ENCODE data around the gene APC2. TPM values are rescaled to one million over a fixed set of nuclear protein-coding genes. Genes with fewer than 3 reads are reported as not detected.
A peak's percentile ranks its signal among the peaks of the same experiment; 100 is the strongest.

Gene APC2
- total RNA-seq, 1 experiment from 2014 or later = 0.68 TPM

- H3K4me3 Mint-ChIP-seq = no peak overlapping the region
- WGBS (ENCODE audit: extremely low coverage, insufficient read length, low lambda C conversion rate) = no CpG with 5 or more reads among the region's 39 CpGs
These were observed 47.0 kb downstream of the APC2 start for GRCh38 chr19:1496714-1497577.

More at GRCh38 chr19:1496714-1497577, 47.0 kb downstream of the APC2 start:
- no peak overlapping the region for H2BK15ac ChIP-seq (ENCODE audit: low read depth, low read length)
- H2BK5ac ChIP-seq (ENCODE audit: insufficient read length, low read length) = no peak overlapping the region
- peak overlapping the region in 1 of 3 experiments; percentile 94; a peak in 1 of 7 replicates for H3K27ac Mint-ChIP-seq
- no peaks in the 10 kb centered on the region for H4K20me1 ChIP-seq (ENCODE audit: control insufficient read depth, insufficient read depth, insufficient read length)
- no peak overlapping the region for H2AK5ac ChIP-seq (ENCODE audit: insufficient read length, low read length)
- no peak overlapping the region for H4K8ac ChIP-seq (replicated peaks; ENCODE audit: insufficient read length, low read depth, low read length)
- no peaks in the 10 kb centered on the region for H3K79me1 ChIP-seq (ENCODE audit: insufficient read depth, low read depth, low read length, poor library complexity, severe bottlenecking)
- TF ChIP-seq CTCF (conservative IDR thresholded peaks at IDR 0.05) = no peak
- no peak overlapping the region for H2AFZ ChIP-seq (ENCODE audit: low read length)
- no peak overlapping the region for H3T11ph ChIP-seq (ENCODE audit: low read length)
- no peak overlapping the region; the same call in 1 of the 2 replicates for H3K14ac ChIP-seq (ENCODE audit: insufficient read depth, low read length)
- no peak overlapping the region for H4K5ac ChIP-seq (ENCODE audit: insufficient read length, low read depth, low read length)
- no peak for DNase-seq
- H2BK20ac ChIP-seq (ENCODE audit: low read depth, low read length, poor library complexity, severe bottlenecking) = no peak overlapping the region
- H3K4me2 ChIP-seq (ENCODE audit: insufficient read depth, insufficient read length, low read length) = no peak overlapping the region
- H3K27me3 ChIP-seq (ENCODE audit: insufficient read depth, low read length) = no peaks in the 10 kb centered on the region
- no peak overlapping the region for H2BK120ac ChIP-seq (ENCODE audit: low read depth, low read length, poor library complexity, severe bottlenecking)
- no peak overlapping the region for H3K27ac ChIP-seq (ENCODE audit: insufficient read length, low read depth, low read length)
- H3K9me3 ChIP-seq (ENCODE audit: control insufficient read depth, low read depth, low read length) = no peaks in the 10 kb centered on the region
- no peak overlapping the region for H2BK12ac ChIP-seq (ENCODE audit: insufficient read length, low read depth, low read length)
- peaks cover 69% of the 10 kb centered on the region for H3K27me3 Mint-ChIP-seq (ENCODE audit: low read depth)
- no peaks in the 10 kb centered on the region for H3K23me2 ChIP-seq (ENCODE audit: insufficient read length, low read depth, low read length, poor library complexity, severe bottlenecking)
- H3K9me3 Mint-ChIP-seq = peaks cover 7 to 16% of the 10 kb centered on the region in 2 experiments
- H4K91ac ChIP-seq (ENCODE audit: insufficient read length, low read depth, low read length) = no peak overlapping the region
- H3K9ac ChIP-seq (ENCODE audit: extremely low read depth, insufficient read length, low read length) = no peak overlapping the region
- no peak overlapping the region for H3K4ac ChIP-seq (ENCODE audit: low read depth, low read length)
- H3K36me3 Mint-ChIP-seq (ENCODE audit: insufficient read depth in 1 of 3, low read depth in 3 of 3) = no peaks in the 10 kb centered on the region; a peak in 1 of 7 replicates
- peaks cover under 1 to 10% of the 10 kb centered on the region in 2 experiments; a peak in 3 of 4 replicates for H3K4me1 Mint-ChIP-seq
- H3K4me1 ChIP-seq (ENCODE audit: insufficient read depth, low read length) = no peaks in the 10 kb centered on the region
- no peak overlapping the region for H3K56ac ChIP-seq (ENCODE audit: insufficient read length, low read depth, low read length)
- no peak overlapping the region for H3K18ac ChIP-seq (ENCODE audit: insufficient read length, low read depth, low read length)
- no peaks in the 10 kb centered on the region for H3K79me2 ChIP-seq (ENCODE audit: insufficient read depth, low read length)
- H3K23ac ChIP-seq (ENCODE audit: insufficient read length, low read depth, low read length) = no peak overlapping the region
